CD14-positive monocyte (primary cell): ENCODE results near the gene MYOM1. TPM values are rescaled to one million over a fixed set of nuclear protein-coding genes. Genes with fewer than 3 reads are reported as not detected.

ENCODE experiments used
- DNase-seq, 3 donors: peaks; one replicate each; pipeline ENCODE4 v3.0.0-alpha.2; 2011 to 2022
- H2AFZ ChIP-seq: 2 replicates; pipeline ENCODE4 v1.6.0; 2012; ENCODE audit warnings: mild to moderate bottlenecking, low read depth, low read length, inconsistent platforms; ENCODE audit not compliant: insufficient read depth, poor library complexity, severe bottlenecking
- H3K27ac ChIP-seq, 2 donors: 1 replicate in 1 of 2; 2 replicates in 1 of 2; pipeline ENCODE4 v1.5.1; 2012 to 2013; ENCODE audit warnings: low read length in 2 of 2, control low read depth in 1 of 2, inconsistent platforms in 1 of 2, low read depth in 1 of 2, mild to moderate bottlenecking in 1 of 2
- H3K27me3 ChIP-seq, 2 donors: one replicate each; pipeline versions ENCODE4 v1.6.0 to v1.6.1; 2011 to 2013; ENCODE audit warnings: low read length in 2 of 2; ENCODE audit not compliant: control insufficient read depth in 2 of 2, insufficient read depth in 2 of 2
- H3K36me3 ChIP-seq, 2 donors: replicated peaks in 1 of 2; 1 replicate in 1 of 2; 2 replicates in 1 of 2; pipeline versions ENCODE4 v1.5.1 to v1.6.1; 2012 to 2013; ENCODE audit warnings: low read length in 2 of 2, control low read depth in 1 of 2, inconsistent platforms in 1 of 2, mild to moderate bottlenecking in 1 of 2; ENCODE audit not compliant: insufficient read depth in 2 of 2, control insufficient read depth in 1 of 2
- H3K4me1 ChIP-seq, 2 donors: 1 replicate in 1 of 2; 2 replicates in 1 of 2; pipeline versions ENCODE4 v1.5.1 to v1.6.1; 2012 to 2013; ENCODE audit warnings: low read length in 2 of 2, control low read depth in 1 of 2, inconsistent platforms in 1 of 2, mild to moderate bottlenecking in 1 of 2, moderate library complexity in 1 of 2; ENCODE audit not compliant: insufficient read depth in 2 of 2, control insufficient read depth in 1 of 2
- H3K4me2 ChIP-seq: replicated peaks from 2 replicates; pipeline ENCODE3; 2012; ENCODE audit warnings: low read length, moderate library complexity, mild to moderate bottlenecking; ENCODE audit not compliant: poor library complexity, severe bottlenecking; ENCODE audit errors: extremely low read depth
- H3K4me3 ChIP-seq, 3 experiments: fragments of 200-600 bp in 1 of 3; sonication (generic) in 1 of 3; replicated peaks in 1 of 3; 1 replicate in 2 of 3; 2 replicates in 1 of 3; pipeline ENCODE4 v1.5.1; 2011 to 2013; ENCODE audit warnings: low read length in 3 of 3, mild to moderate bottlenecking in 3 of 3, control low read depth in 2 of 3, low read depth in 2 of 3, inconsistent platforms in 1 of 3, moderate library complexity in 1 of 3
- H3K79me2 ChIP-seq: 2 replicates; pipeline ENCODE4 v1.6.0; 2012; ENCODE audit warnings: mild to moderate bottlenecking, control low read depth, inconsistent platforms, low read length, moderate library complexity; ENCODE audit not compliant: insufficient read depth
- H3K9ac ChIP-seq: 2 replicates; pipeline ENCODE4 v1.6.0; 2017; ENCODE audit warnings: low read length, mild to moderate bottlenecking; ENCODE audit not compliant: insufficient read depth, poor library complexity, severe bottlenecking
- H3K9me3 ChIP-seq, 2 donors: replicated peaks in 1 of 2; 1 replicate in 1 of 2; 2 replicates in 1 of 2; pipeline versions ENCODE4 v1.5.1 to v1.6.1; 2012 to 2013; ENCODE audit warnings: low read length in 2 of 2, control low read depth in 1 of 2; ENCODE audit not compliant: control insufficient read depth in 1 of 2, insufficient read depth in 1 of 2
- H4K20me1 ChIP-seq: 2 replicates; pipeline ENCODE4 v1.6.0; 2012; ENCODE audit warnings: mild to moderate bottlenecking, low read length, control low read depth, moderate library complexity; ENCODE audit not compliant: insufficient read depth
- H3K27ac Mint-ChIP-seq, 7 donors: one replicate each; pipeline ENCODE4 v1.8.0; 2020; ENCODE audit warnings: mild to moderate bottlenecking in 7 of 7, mixed read lengths in 7 of 7, moderate library complexity in 6 of 7, inconsistent platforms in 2 of 7
- H3K27me3 Mint-ChIP-seq, 3 donors: one replicate each; pipeline ENCODE4 v1.8.0; 2021 to 2022; ENCODE audit warnings: low read depth in 3 of 3, mild to moderate bottlenecking in 3 of 3, mixed read lengths in 3 of 3, moderate library complexity in 3 of 3, inconsistent platforms in 1 of 3
- H3K36me3 Mint-ChIP-seq, 2 donors: one replicate each; pipeline ENCODE4 v1.8.0; 2020; ENCODE audit warnings: mixed read lengths in 2 of 2, inconsistent platforms in 1 of 2, mild to moderate bottlenecking in 1 of 2
- H3K4me1 Mint-ChIP-seq: one replicate; pipeline ENCODE4 v1.8.0; 2020; ENCODE audit warnings: mild to moderate bottlenecking, mixed read lengths
- H3K4me3 Mint-ChIP-seq, 2 donors: one replicate each; pipeline ENCODE4 v1.8.0; 2020; ENCODE audit warnings: mild to moderate bottlenecking in 2 of 2, mixed read lengths in 2 of 2, moderate library complexity in 1 of 2
- H3K9me3 Mint-ChIP-seq, 7 donors: one replicate each; pipeline ENCODE4 v1.8.0; 2020 to 2022; ENCODE audit warnings: mixed read lengths in 7 of 7, mild to moderate bottlenecking in 6 of 7, moderate library complexity in 6 of 7, inconsistent platforms in 2 of 7
- WGBS: methylation state at CpG from one replicate; pipeline ENCODE4 v1.1.5; 2013; ENCODE audit warnings: missing lambda C conversion rate; ENCODE audit not compliant: insufficient coverage; 5-methylcytosine and 5-hydroxymethylcytosine counted together
- intact Hi-C, 2 donors: fragments of 100-400 bp; cut with micrococcal nuclease; formaldehyde crosslinking; loops; one replicate each; pipeline versions ENCODE4 v1.15.0 to v1.15.1; 2023
- polyA plus RNA-seq, 3 donors: library from polyadenylated mRNA; depleted of rRNA in 1 of 3; unstranded in 2 of 3; stranded (reverse) in 1 of 3; fragments of 300-500 nt in 2 of 3; fragments of >200 nt in 1 of 3; fragmentation: Illumina TruSeq in 2 of 3; gene quantifications; 1 replicate in 2 of 3; 2 replicates in 1 of 3; pipeline ENCODE4 v1.2.3, GENCODE V29; 2012 to 2021
- TF ChIP-seq, protein P1 (sequence below): fragments of 200-600 bp; IDR thresholded peaks from one replicate; pipeline ENCODE4 v1.8.0; 2022; ENCODE audit warnings: antibody characterized with exemption, mild to moderate bottlenecking

Gene MYOM1
- polyA plus RNA-seq, 3 donors: 0.05 to 0.95 (median 0.22) TPM

DNA sequence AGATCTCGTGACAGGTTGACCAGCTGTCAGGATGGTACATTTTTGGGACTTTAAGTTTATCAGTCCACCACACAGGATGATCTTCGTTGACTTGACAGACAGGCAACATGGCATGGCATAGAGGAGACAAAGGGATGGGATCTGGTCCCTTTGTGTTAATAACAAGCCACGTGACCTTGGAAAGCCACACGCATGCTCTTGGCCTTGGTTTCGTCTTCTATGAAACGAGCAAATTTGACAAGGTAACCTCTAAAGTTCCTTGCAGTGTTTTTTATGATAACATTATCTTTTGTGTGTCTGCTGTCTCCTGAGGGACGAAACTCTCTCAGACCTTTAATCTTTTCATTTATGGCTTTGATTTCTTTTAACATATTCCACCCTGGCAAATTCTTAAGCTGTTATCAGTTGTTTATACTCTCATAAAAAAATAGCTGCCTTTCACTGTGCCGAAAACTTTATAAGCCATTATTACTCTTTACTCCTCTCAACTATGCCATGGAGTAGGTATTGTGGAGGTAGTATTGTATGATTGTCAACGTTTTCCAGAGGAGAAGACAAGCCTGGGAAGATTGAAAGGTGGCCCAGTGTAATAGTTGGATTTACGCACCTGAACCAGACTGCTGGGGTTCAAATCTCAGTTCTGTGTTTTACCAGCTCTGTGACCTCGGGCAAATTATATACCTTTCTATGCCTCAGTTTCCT lies 81.3 kb downstream of the MYOM1 start:
- Histone ChIP-seq H3K4me2 (no peak overlapping the region), H3K9me3 (peaks cover 0 to 9% of the 10 kb centered on the region in 2 donors), H3K4me1 (no peaks in the 10 kb centered on the region), H3K79me2 (no peaks in the 10 kb centered on the region), H3K27me3 (no peaks in the 10 kb centered on the region), H3K27ac (no peak overlapping the region), H2AFZ (no peak overlapping the region), H3K36me3 (no peaks in the 10 kb centered on the region), H3K9ac (no peak overlapping the region), H4K20me1 (no peaks in the 10 kb centered on the region), H3K4me3 (no peak overlapping the region)
- Mint-ChIP-seq H3K27ac (no peak overlapping the region), H3K27me3 (peaks cover 0 to 2% (median 0%) of the 10 kb centered on the region in 3 donors), H3K4me3 (no peak overlapping the region), H3K9me3 (peaks cover 5 to 16% (median 9%) of the 10 kb centered on the region in 7 donors), H3K4me1 (no peaks in the 10 kb centered on the region), H3K36me3 (no peaks in the 10 kb centered on the region)
- DNase-seq: no peak
- TF ChIP-seq, protein P1, sequence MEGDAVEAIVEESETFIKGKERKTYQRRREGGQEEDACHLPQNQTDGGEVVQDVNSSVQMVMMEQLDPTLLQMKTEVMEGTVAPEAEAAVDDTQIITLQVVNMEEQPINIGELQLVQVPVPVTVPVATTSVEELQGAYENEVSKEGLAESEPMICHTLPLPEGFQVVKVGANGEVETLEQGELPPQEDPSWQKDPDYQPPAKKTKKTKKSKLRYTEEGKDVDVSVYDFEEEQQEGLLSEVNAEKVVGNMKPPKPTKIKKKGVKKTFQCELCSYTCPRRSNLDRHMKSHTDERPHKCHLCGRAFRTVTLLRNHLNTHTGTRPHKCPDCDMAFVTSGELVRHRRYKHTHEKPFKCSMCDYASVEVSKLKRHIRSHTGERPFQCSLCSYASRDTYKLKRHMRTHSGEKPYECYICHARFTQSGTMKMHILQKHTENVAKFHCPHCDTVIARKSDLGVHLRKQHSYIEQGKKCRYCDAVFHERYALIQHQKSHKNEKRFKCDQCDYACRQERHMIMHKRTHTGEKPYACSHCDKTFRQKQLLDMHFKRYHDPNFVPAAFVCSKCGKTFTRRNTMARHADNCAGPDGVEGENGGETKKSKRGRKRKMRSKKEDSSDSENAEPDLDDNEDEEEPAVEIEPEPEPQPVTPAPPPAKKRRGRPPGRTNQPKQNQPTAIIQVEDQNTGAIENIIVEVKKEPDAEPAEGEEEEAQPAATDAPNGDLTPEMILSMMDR: no peak
- intact Hi-C loops: loop anchor here (5.0 to 10.0 kb wide), 2 partner anchors 206 to 214 kb away; no protein-coding TSS in a partner anchor
- 92% methylated on average over 9 of the region's 11 CpGs for WGBS

DNA sequence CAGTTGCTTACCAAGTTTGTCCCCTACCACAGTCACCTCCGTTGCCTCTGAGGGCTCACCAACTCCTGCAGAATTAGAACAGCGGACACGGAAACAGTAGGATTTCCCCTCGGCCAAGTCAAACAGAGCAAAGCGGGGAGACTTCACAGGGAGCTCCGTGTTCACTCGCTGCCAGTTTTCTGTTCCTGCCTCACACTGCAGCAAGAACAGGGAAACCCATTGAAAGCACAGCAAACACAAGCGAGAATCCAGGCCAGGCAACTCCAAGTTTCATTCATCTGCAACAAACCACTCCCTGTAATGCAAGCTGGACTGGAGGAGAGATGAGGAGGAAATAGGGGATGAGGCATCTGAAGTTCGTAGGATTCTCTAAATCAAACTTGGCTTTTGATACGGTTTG lies 84.2 kb downstream of the MYOM1 start:
- H3K79me2 ChIP-seq: no peaks in the 10 kb centered on the region
- no peaks in the 10 kb centered on the region for H3K36me3 ChIP-seq
- H3K9ac ChIP-seq: no peak overlapping the region
- peaks cover 0 to 2% (median 0%) of the 10 kb centered on the region in 3 donors for H3K27me3 Mint-ChIP-seq
- H3K36me3 Mint-ChIP-seq: no peaks in the 10 kb centered on the region
- H3K4me1 ChIP-seq: no peaks in the 10 kb centered on the region
- 99% methylated on average over 7 of the region's 10 CpGs for WGBS
- H3K9me3 ChIP-seq: no peaks in the 10 kb centered on the region
- H3K4me3 Mint-ChIP-seq: no peak overlapping the region
- no peak overlapping the region for H2AFZ ChIP-seq
- no peak overlapping the region for H3K4me2 ChIP-seq
- TF ChIP-seq, protein P1: no peak
- no peaks in the 10 kb centered on the region for H3K4me1 Mint-ChIP-seq
- H4K20me1 ChIP-seq: no peaks in the 10 kb centered on the region
- H3K9me3 Mint-ChIP-seq: peaks cover 0 to 4% (median 0%) of the 10 kb centered on the region in 7 donors
- no peak overlapping the region for H3K4me3 ChIP-seq
- DNase-seq: no peak
- no peak overlapping the region for H3K27ac ChIP-seq
- H3K27me3 ChIP-seq: no peaks in the 10 kb centered on the region
- intact Hi-C loops: loop anchor here (5.0 to 10.0 kb wide), 2 partner anchors 203 to 211 kb away; no protein-coding TSS in a partner anchor
- H3K27ac Mint-ChIP-seq: no peak overlapping the region
